CD4-positive, alpha-beta T cell treated with Interferon alpha-2 for 1 hour (primary cell): ENCODE data around the gene CCDC12.
A peak's percentile ranks its signal among the peaks of the same experiment; 100 is the strongest.

Source experiments
- DNase-seq, 2 donors: peaks; one replicate each; pipeline ENCODE4 v3.0.0-alpha.2; 2020 to 2022

Gene CCDC12

GRCh38 chr3:46903341-46904302 is 72.9 kb downstream of the CCDC12 start:
- DNase-seq = no peak

GRCh38 chr3:46902188-46902631 is 74.3 kb downstream of the CCDC12 start:
- no peak for DNase-seq

- no peak for DNase-seq
Observed at GRCh38 chr3:46901591-46902187, 74.9 kb downstream of the CCDC12 start.

- DNase-seq = no peak
Observed at GRCh38 chr3:46901061-46901460, 75.5 kb downstream of the CCDC12 start.

GRCh38 chr3:46900356-46900755 is 76.2 kb downstream of the CCDC12 start:
- DNase-seq = no peak

GRCh38 chr3:46900007-46900292 is 76.6 kb downstream of the CCDC12 start:
- no peak for DNase-seq

GRCh38 chr3:46899151-46900006 is 77.2 kb downstream of the CCDC12 start:
- DNase-seq = no peak

- DNase-seq = no peak
Observed at GRCh38 chr3:46898321-46899150, 78.0 kb downstream of the CCDC12 start.

- DNase-seq = no peak
Observed at GRCh38 chr3:46897829-46898320, 78.7 kb downstream of the CCDC12 start.

- no peak for DNase-seq
Observed at GRCh38 chr3:46897031-46897430, 79.5 kb downstream of the CCDC12 start.

GRCh38 chr3:46896386-46896785 is 80.2 kb downstream of the CCDC12 start:
- DNase-seq = no peak

GRCh38 chr3:46895761-46896160 is 80.8 kb downstream of the CCDC12 start:
- DNase-seq = no peak

- DNase-seq = peak; percentile 72 to 80
Observed at GRCh38 chr3:46895204-46895660, 81.3 kb downstream of the CCDC12 start.

- no peak for DNase-seq
Observed at GRCh38 chr3:46894256-46894655, 82.3 kb downstream of the CCDC12 start.

GRCh38 chr3:46893763-46894162 is 82.8 kb downstream of the CCDC12 start:
- no peak for DNase-seq

GRCh38 chr3:46893146-46893748 is 83.3 kb downstream of the CCDC12 start:
- DNase-seq = no peak

GRCh38 chr3:46892285-46893145 is 84.0 kb downstream of the CCDC12 start:
- DNase-seq = peak in 1 of 2 donors; percentile 47

- DNase-seq = no peak
Observed at GRCh38 chr3:46891132-46891531, 85.4 kb downstream of the CCDC12 start.

GRCh38 chr3:46890132-46890531 is 86.4 kb downstream of the CCDC12 start:
- DNase-seq = no peak

GRCh38 chr3:46889381-46890110 is 87.0 kb downstream of the CCDC12 start:
- no peak for DNase-seq
